Panc1 (cell line): ENCODE results near the gene SCARF2. TPM values are rescaled to one million over a fixed set of nuclear protein-coding genes. Genes with fewer than 3 reads are reported as not detected.

Source experiments
- ATAC-seq: fragments of 200-7000 bp; cut with Tn5 transposase; 2 replicates; pipeline ENCODE4 v1.9.1; 2020; ENCODE audit warnings: mild to moderate bottlenecking, moderate library complexity
- BruUV-seq: library from RNA; stranded (reverse); fragments of 400-500 nt; replicated peaks from 2 replicates; lab custom pipeline; 2021; lab: Mats Ljungman, UMichigan
- CTCF ChIA-PET: fragments of 300-600 bp; sonication (Branson Sonifier 250); formaldehyde crosslinking; loops from one replicate; lab custom pipeline; 2022; ENCODE audit warnings: antibody characterized with exemption; lab: Charles Lee
- POLR2A ChIA-PET: fragments of 300-600 bp; sonication (Branson Sonifier 250); formaldehyde crosslinking; loops from one replicate; lab custom pipeline; 2022; ENCODE audit warnings: antibody characterized with exemption; lab: Charles Lee
- DNase-seq: peaks from one replicate; pipeline ENCODE4 v3.0.0-alpha.2; 2010; ENCODE audit warnings: low read depth, low spot score
- H3K27ac ChIP-seq: 2 replicates; pipeline ENCODE4 v1.5.1; 2011; ENCODE audit warnings: mild to moderate bottlenecking, low read length, inconsistent platforms
- H3K27me3 ChIP-seq: fragments of 200-500 bp; sonication (Bioruptor generic); 2 replicates; pipeline ENCODE4 v1.6.0; 2014; ENCODE audit warnings: low read length, inconsistent platforms; ENCODE audit not compliant: control insufficient read depth, insufficient read depth
- H3K36me3 ChIP-seq: fragments of 200-500 bp; sonication (Bioruptor generic); 2 replicates; pipeline ENCODE4 v1.5.1; 2014; ENCODE audit warnings: inconsistent platforms, mild to moderate bottlenecking, low read length, moderate library complexity; ENCODE audit not compliant: control insufficient read depth, insufficient read depth
- H3K4me1 ChIP-seq: 2 replicates; pipeline ENCODE4 v1.5.1; 2011; ENCODE audit warnings: inconsistent platforms, mild to moderate bottlenecking, low read length, moderate library complexity; ENCODE audit not compliant: control insufficient read depth, insufficient read depth
- H3K4me3 ChIP-seq, 2 experiments: 2 replicates each; pipeline ENCODE4 v1.5.1; 2011 to 2012; ENCODE audit warnings: low read depth in 2 of 2, low read length in 2 of 2, mild to moderate bottlenecking in 2 of 2, inconsistent platforms in 1 of 2, moderate library complexity in 1 of 2
- H3K9me3 ChIP-seq: fragments of 200-500 bp; sonication (Bioruptor generic); 2 replicates; pipeline ENCODE4 v1.5.1; 2014; ENCODE audit warnings: low read depth, mild to moderate bottlenecking, inconsistent platforms, low read length, moderate library complexity; ENCODE audit not compliant: control insufficient read depth, insufficient read depth
- POLR2AphosphoS5 ChIP-seq: IDR thresholded peaks from 2 replicates; pipeline ENCODE4 v1.6.1; 2012; ENCODE audit warnings: mild to moderate bottlenecking, low read depth, low read length, moderate library complexity
- SIN3A ChIP-seq: IDR thresholded peaks from 2 replicates; pipeline ENCODE4 v1.6.1; 2012; ENCODE audit warnings: low read depth, mild to moderate bottlenecking, low read length, moderate library complexity, borderline replicate concordance; ENCODE audit not compliant: insufficient read depth
- TCF7L2 ChIP-seq: IDR thresholded peaks from 2 replicates; pipeline ENCODE4 v1.6.1; 2011; ENCODE audit warnings: mild to moderate bottlenecking, low read depth, low read length, inconsistent platforms
- in situ Hi-C: cut with HindIII; loops from 2 replicates; pipeline ENCODE4 v1.10.0; 2016; ENCODE audit warnings: low sequenced_read_pairs, low pct_unique_long_range_greater_than_20kb
- intact Hi-C: fragments of 100-400 bp; cut with micrococcal nuclease; formaldehyde crosslinking; loops from one replicate; pipeline ENCODE4 v1.10.0; 2022; ENCODE audit not compliant: unreplicated experiment
- total RNA-seq: library from RNA; stranded (reverse); gene quantifications from one replicate; pipeline ENCODE4 v1.2.1, GENCODE V29; 2021; ENCODE audit not compliant: unreplicated experiment
- TF ChIP-seq, protein P1 (sequence below), 2 experiments: IDR thresholded peaks; 2 replicates each; pipeline ENCODE4 v1.6.1; 2011 to 2012; ENCODE audit warnings: low read depth in 2 of 2, control low read depth in 1 of 2, low read length in 1 of 2, mild to moderate bottlenecking in 1 of 2, moderate library complexity in 1 of 2; ENCODE audit not compliant: insufficient read depth in 1 of 2
- TF ChIP-seq, protein P2 (sequence below): fragments of 450-650 bp; IDR thresholded peaks from 2 replicates; pipeline ENCODE4 v1.5.1; 2017; ENCODE audit warnings: mild to moderate bottlenecking

Gene SCARF2
- total RNA-seq, 1 experiment from 2014 or later = 3.2 TPM

DNA sequence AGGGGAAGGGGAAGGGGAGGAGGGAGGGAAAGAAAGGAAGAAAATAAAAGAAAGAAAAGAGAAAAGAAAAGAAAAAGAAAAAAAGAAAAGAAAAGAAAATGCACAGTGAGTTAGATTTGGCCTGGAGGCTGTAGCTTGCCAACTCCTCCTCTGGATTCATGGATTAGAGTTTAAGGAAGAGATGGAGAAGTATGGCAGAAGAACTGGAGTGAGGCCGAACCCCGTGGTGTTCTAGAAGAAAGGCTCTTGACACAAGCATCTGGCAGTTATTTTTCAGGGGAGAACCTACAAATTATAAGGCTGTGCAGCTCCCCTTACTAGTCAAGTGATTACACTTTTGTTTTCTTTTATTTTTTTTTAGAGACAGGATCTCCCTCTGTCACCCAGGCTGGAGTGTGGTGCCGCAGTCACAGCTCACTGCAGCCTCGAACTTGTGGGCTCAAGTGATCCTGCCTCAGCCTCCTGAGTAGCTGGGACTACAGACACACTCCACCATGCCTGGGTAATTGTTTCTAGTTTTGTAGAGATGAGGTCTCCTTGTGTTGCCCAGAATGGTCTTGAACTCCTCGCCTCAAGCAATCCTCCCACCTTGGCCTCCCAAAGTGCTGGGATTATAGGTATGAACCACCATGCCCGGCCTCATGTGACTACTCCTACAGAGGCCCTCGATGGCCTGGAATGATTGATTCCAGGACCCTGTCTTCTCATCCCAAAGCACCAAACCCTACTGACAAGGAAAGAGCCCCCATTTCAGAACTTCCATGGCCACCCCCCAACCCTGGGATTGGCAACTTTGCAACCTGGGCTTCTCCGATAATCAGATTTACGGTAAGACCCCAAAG, 24.2 kb downstream of the SCARF2 start:
- Histone ChIP-seq H3K27ac (no peak overlapping the region), H3K9me3 (no peaks in the 10 kb centered on the region), H3K36me3 (no peaks in the 10 kb centered on the region), H3K4me1 (no peaks in the 10 kb centered on the region), H3K4me3 (no peak overlapping the region), H3K27me3 (no peaks in the 10 kb centered on the region)
- in situ Hi-C loops (no loop called here), intact Hi-C loops (no loop called here)
- ATAC-seq (no peak), DNase-seq (no peak)
- CTCF ChIA-PET = no interaction called here
- BruUV-seq = no TSS peak
- POLR2A ChIA-PET = interaction anchor here (0.6 to 0.7 kb wide), 2 partner anchors 31 to 47 kb away, joined by 3 read pairs; no protein-coding TSS in a partner anchor
- TF ChIP-seq, protein P1, sequence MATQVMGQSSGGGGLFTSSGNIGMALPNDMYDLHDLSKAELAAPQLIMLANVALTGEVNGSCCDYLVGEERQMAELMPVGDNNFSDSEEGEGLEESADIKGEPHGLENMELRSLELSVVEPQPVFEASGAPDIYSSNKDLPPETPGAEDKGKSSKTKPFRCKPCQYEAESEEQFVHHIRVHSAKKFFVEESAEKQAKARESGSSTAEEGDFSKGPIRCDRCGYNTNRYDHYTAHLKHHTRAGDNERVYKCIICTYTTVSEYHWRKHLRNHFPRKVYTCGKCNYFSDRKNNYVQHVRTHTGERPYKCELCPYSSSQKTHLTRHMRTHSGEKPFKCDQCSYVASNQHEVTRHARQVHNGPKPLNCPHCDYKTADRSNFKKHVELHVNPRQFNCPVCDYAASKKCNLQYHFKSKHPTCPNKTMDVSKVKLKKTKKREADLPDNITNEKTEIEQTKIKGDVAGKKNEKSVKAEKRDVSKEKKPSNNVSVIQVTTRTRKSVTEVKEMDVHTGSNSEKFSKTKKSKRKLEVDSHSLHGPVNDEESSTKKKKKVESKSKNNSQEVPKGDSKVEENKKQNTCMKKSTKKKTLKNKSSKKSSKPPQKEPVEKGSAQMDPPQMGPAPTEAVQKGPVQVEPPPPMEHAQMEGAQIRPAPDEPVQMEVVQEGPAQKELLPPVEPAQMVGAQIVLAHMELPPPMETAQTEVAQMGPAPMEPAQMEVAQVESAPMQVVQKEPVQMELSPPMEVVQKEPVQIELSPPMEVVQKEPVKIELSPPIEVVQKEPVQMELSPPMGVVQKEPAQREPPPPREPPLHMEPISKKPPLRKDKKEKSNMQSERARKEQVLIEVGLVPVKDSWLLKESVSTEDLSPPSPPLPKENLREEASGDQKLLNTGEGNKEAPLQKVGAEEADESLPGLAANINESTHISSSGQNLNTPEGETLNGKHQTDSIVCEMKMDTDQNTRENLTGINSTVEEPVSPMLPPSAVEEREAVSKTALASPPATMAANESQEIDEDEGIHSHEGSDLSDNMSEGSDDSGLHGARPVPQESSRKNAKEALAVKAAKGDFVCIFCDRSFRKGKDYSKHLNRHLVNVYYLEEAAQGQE (IDR thresholded peaks at IDR 0.05; ENCODE audit: insufficient read depth in 1 of 2, low read depth in 2 of 2, low read length in 1 of 2) = no peak
- TF ChIP-seq POLR2AphosphoS5 (no peak), SIN3A (no peak), TCF7L2 (no peak)
- TF ChIP-seq, protein P2, sequence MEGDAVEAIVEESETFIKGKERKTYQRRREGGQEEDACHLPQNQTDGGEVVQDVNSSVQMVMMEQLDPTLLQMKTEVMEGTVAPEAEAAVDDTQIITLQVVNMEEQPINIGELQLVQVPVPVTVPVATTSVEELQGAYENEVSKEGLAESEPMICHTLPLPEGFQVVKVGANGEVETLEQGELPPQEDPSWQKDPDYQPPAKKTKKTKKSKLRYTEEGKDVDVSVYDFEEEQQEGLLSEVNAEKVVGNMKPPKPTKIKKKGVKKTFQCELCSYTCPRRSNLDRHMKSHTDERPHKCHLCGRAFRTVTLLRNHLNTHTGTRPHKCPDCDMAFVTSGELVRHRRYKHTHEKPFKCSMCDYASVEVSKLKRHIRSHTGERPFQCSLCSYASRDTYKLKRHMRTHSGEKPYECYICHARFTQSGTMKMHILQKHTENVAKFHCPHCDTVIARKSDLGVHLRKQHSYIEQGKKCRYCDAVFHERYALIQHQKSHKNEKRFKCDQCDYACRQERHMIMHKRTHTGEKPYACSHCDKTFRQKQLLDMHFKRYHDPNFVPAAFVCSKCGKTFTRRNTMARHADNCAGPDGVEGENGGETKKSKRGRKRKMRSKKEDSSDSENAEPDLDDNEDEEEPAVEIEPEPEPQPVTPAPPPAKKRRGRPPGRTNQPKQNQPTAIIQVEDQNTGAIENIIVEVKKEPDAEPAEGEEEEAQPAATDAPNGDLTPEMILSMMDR = no peak

DNA sequence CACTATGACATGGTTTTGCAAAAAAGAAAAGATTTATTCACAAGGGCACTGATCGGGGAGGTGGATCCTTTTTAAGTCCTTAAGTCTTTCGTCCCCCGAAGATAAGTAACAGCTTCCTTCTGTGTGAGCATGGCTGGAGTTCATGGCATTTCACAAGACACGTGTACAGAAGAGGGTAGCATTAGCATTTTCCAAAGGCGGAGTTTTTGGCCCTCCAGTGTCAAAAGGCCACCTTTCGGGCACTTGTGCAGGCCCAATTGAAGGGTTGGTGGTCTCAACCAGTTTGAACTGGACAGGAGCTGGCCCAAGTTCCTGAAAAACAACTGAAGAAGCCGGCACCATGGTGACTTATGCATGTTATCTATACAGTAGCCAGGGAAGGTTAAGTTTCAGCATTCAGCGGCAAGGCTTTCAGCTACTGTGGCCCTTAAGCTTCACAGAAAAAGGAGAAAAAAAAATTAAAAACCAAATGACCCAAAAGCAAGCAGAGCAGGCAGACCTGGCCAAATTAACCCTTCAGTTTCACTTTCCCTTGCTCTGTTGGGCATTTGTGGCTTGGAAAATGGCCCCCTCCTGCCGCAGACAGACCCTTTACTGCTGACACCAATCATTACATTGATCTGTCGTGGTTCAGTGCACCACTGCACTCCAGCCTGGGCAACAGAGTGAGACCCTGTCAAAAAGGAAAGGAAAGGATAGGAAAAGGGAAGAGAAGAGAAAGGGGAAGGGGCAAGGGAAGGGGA, 25.0 kb downstream of the SCARF2 start:
- intact Hi-C loops = no loop called here
- BruUV-seq = no TSS peak

More for the DNA sequence above, 25.0 kb downstream of the SCARF2 start:
- Histone ChIP-seq H3K9me3 (no peaks in the 10 kb centered on the region), H3K27ac (no peak overlapping the region), H3K4me3 (no peak overlapping the region), H3K27me3 (no peaks in the 10 kb centered on the region), H3K36me3 (no peaks in the 10 kb centered on the region), H3K4me1 (no peaks in the 10 kb centered on the region)
- ATAC-seq (no peak), DNase-seq (no peak)
- in situ Hi-C loops = no loop called here
- CTCF ChIA-PET = no interaction called here
- POLR2A ChIA-PET = interaction anchor here (0.6 to 0.7 kb wide), 2 partner anchors 30 to 48 kb away, joined by 3 read pairs; no protein-coding TSS in a partner anchor
- TF ChIP-seq TCF7L2 (no peak), SIN3A (no peak), POLR2AphosphoS5 (no peak)
- TF ChIP-seq, protein P1 (IDR thresholded peaks at IDR 0.05; ENCODE audit: insufficient read depth in 1 of 2, low read depth in 2 of 2, low read length in 1 of 2) = no peak
- TF ChIP-seq, protein P2 = no peak
